B cell (primary cell): ENCODE data around the gene GPC5. TPM values are rescaled to one million over a fixed set of nuclear protein-coding genes. Genes with fewer than 3 reads are reported as not detected.

Experiments used
- ATAC-seq: fragments of 200-7000 bp; cut with Tn5 transposase; one replicate; pipeline ENCODE4 v1.10.0; 2021; ENCODE audit warnings: low read depth, mild to moderate bottlenecking, moderate number of reproducible peaks, moderate library complexity
- CTCF ChIA-PET: fragments of 350-600 bp; sonication (Branson Sonifier 250); formaldehyde crosslinking; loops from one replicate; lab custom pipeline; 2021; ENCODE audit warnings: antibody characterized with exemption, inconsistent platforms; lab: Charles Lee
- POLR2A ChIA-PET: fragments of 350-600 bp; sonication (Branson Sonifier 250); formaldehyde crosslinking; loops from one replicate; lab custom pipeline; 2021; ENCODE audit warnings: antibody characterized with exemption; lab: Charles Lee
- DNase-seq: peaks from one replicate; pipeline ENCODE4 v3.0.0; 2013
- H2AFZ ChIP-seq: 2 replicates; pipeline ENCODE4 v1.6.1; 2012; ENCODE audit warnings: mild to moderate bottlenecking, low read depth, low read length; ENCODE audit not compliant: insufficient read depth, poor library complexity, severe bottlenecking
- H3K27ac ChIP-seq, 2 donors: 1 replicate in 1 of 2; 2 replicates in 1 of 2; pipeline ENCODE4 v1.5.1; 2012 to 2013; ENCODE audit warnings: low read length in 2 of 2, mild to moderate bottlenecking in 2 of 2, moderate library complexity in 1 of 2
- H3K27me3 ChIP-seq, 4 experiments: fragments of 200-600 bp in 1 of 4; sonication (generic) in 1 of 4; replicated peaks in 1 of 4; 1 replicate in 2 of 4; 2 replicates in 2 of 4; pipeline versions ENCODE4 v1.6.1 to v1.7.0; 2013 to 2016; ENCODE audit warnings: low read length in 3 of 4, mild to moderate bottlenecking in 2 of 4, mixed read lengths in 1 of 4, moderate library complexity in 1 of 4; ENCODE audit not compliant: insufficient read depth in 4 of 4, control insufficient read depth in 3 of 4; ENCODE audit errors: control extremely low read depth in 1 of 4
- H3K36me3 ChIP-seq, 2 experiments: replicated peaks in 1 of 2; 1 replicate in 1 of 2; 2 replicates in 1 of 2; pipeline versions ENCODE4 v1.6.1 to v1.7.1; 2013; ENCODE audit warnings: low read length in 1 of 2; ENCODE audit not compliant: insufficient read depth in 2 of 2, control insufficient read depth in 1 of 2; ENCODE audit errors: control extremely low read depth in 1 of 2, extremely low read depth in 1 of 2
- H3K4me1 ChIP-seq, 2 donors: fragments of 200-600 bp in 1 of 2; sonication (generic) in 1 of 2; 1 replicate in 1 of 2; 2 replicates in 1 of 2; pipeline versions ENCODE4 v1.5.1 to v1.6.1; 2013 to 2017; ENCODE audit warnings: low read length in 2 of 2; ENCODE audit not compliant: control insufficient read depth in 2 of 2, insufficient read depth in 2 of 2
- H3K4me2 ChIP-seq: replicated peaks from 2 replicates; pipeline ENCODE3; 2012; ENCODE audit warnings: mild to moderate bottlenecking, low read depth, low read length; ENCODE audit not compliant: poor library complexity, severe bottlenecking
- H3K4me3 ChIP-seq, 5 experiments: fragments of 200-600 bp in 1 of 5; sonication (generic) in 1 of 5; 1 replicate in 3 of 5; 2 replicates in 2 of 5; pipeline versions ENCODE4 v1.5.1 to v1.7.0; 2011 to 2016; ENCODE audit warnings: low read length in 4 of 5, mild to moderate bottlenecking in 4 of 5, low read depth in 2 of 5, control low read depth in 1 of 5, moderate library complexity in 1 of 5; ENCODE audit not compliant: insufficient read depth in 1 of 5; ENCODE audit errors: control extremely low read depth in 1 of 5, extremely low read depth in 1 of 5
- H3K79me2 ChIP-seq: fragments of 200-600 bp; sonication (generic); one replicate; pipeline ENCODE4 v1.6.0; 2016; ENCODE audit warnings: low read length; ENCODE audit not compliant: control insufficient read depth, insufficient read depth
- H3K9ac ChIP-seq: fragments of 200-600 bp; sonication (generic); 2 replicates; pipeline ENCODE4 v1.6.1; 2017; ENCODE audit warnings: mild to moderate bottlenecking, low read length, moderate library complexity
- H3K9me3 ChIP-seq, 3 donors: one replicate each; pipeline versions ENCODE4 v1.6.1 to v1.7.1; 2013; ENCODE audit warnings: low read length in 2 of 3; ENCODE audit not compliant: control insufficient read depth in 2 of 3, insufficient read depth in 1 of 3; ENCODE audit errors: control extremely low read depth in 1 of 3
- H4K20me1 ChIP-seq: 2 replicates; pipeline ENCODE4 v1.6.0; 2012; ENCODE audit warnings: mild to moderate bottlenecking, low read length; ENCODE audit not compliant: insufficient read depth, control insufficient read depth, poor library complexity, severe bottlenecking
- H3K27ac Mint-ChIP-seq: one replicate; pipeline ENCODE4 v1.8.0; 2021; ENCODE audit warnings: mixed read lengths
- H3K27me3 Mint-ChIP-seq: one replicate; pipeline ENCODE4 v1.8.0; 2021; ENCODE audit warnings: mixed read lengths
- H3K4me1 Mint-ChIP-seq: one replicate; pipeline ENCODE4 v1.8.0; 2021; ENCODE audit warnings: mixed read lengths
- H3K4me3 Mint-ChIP-seq: one replicate; pipeline ENCODE4 v1.8.0; 2021; ENCODE audit warnings: mixed read lengths
- H3K9me3 Mint-ChIP-seq: one replicate; pipeline ENCODE4 v1.8.0; 2022; ENCODE audit warnings: mixed read lengths; ENCODE audit not compliant: insufficient read depth
- EZH2 ChIP-seq: IDR thresholded peaks from 2 replicates; pipeline ENCODE4 v1.6.1; 2012; ENCODE audit warnings: borderline replicate concordance, low read depth, mild to moderate bottlenecking, moderate library complexity, low read length; ENCODE audit not compliant: insufficient read depth, poor library complexity, severe bottlenecking
- WGBS: methylation state at CpG from one replicate; pipeline ENCODE4 v1.1.5; 2013; ENCODE audit warnings: missing lambda C conversion rate; ENCODE audit not compliant: insufficient coverage; 5-methylcytosine and 5-hydroxymethylcytosine counted together
- intact Hi-C: fragments of 100-400 bp; cut with micrococcal nuclease; formaldehyde crosslinking; loops from one replicate; pipeline ENCODE4 v1.10.0; 2022
- polyA plus RNA-seq: library from polyadenylated mRNA; depleted of rRNA; stranded (reverse); fragments of >200 nt; gene quantifications from 2 replicates; pipeline ENCODE4 v1.2.3, GENCODE V29; 2012
- total RNA-seq, 2 donors: library from RNA; stranded (reverse); fragments of 120-200 nt in 1 of 2; gene quantifications; 1 replicate in 1 of 2; 2 replicates in 1 of 2; pipeline versions ENCODE4 v1.2.3 to v1.2.4, GENCODE V29; 2013 to 2022
- TF ChIP-seq, protein P1 (sequence below): fragments of 200-600 bp; IDR thresholded peaks from one replicate; pipeline ENCODE4 v1.8.0; 2022; ENCODE audit warnings: antibody characterized with exemption, mild to moderate bottlenecking

GPC5 gene
- total and polyA plus RNA-seq, 2 donors (not counting 1 experiment from before 2014, with no cell fraction given), result 0.15 to 0.30 TPM

DNA sequence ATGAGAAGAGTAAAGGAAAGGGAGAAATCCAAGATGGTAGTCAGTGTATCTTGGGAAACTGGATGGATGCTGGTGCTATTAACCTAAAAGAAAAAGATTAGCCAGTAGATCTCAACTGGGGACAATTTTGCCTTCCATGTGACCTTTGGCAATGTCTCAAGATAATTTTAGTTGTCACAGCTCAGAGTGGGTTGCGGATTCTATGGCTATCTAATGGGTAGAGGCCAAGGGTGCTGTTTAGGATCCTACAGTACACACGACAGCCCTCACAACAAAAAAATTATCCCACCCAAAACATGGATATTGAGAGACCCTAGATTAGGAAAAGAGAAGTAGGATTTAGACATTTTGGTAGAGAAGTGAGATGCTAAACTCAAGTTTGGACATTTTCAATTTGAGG is 258.9 kb downstream of the GPC5 start:
- no peak overlapping the region for H3K27ac ChIP-seq
- no peaks in the 10 kb centered on the region for H3K27me3 ChIP-seq
- POLR2A ChIA-PET, result no interaction called here
- no peaks in the 10 kb centered on the region for H3K4me1 ChIP-seq
- no peak overlapping the region for H3K9ac ChIP-seq
- intact Hi-C loops, result no loop called here
- no peak overlapping the region for H2AFZ ChIP-seq
- H3K4me3 ChIP-seq, result no peak overlapping the region
- TF ChIP-seq, protein P1, sequence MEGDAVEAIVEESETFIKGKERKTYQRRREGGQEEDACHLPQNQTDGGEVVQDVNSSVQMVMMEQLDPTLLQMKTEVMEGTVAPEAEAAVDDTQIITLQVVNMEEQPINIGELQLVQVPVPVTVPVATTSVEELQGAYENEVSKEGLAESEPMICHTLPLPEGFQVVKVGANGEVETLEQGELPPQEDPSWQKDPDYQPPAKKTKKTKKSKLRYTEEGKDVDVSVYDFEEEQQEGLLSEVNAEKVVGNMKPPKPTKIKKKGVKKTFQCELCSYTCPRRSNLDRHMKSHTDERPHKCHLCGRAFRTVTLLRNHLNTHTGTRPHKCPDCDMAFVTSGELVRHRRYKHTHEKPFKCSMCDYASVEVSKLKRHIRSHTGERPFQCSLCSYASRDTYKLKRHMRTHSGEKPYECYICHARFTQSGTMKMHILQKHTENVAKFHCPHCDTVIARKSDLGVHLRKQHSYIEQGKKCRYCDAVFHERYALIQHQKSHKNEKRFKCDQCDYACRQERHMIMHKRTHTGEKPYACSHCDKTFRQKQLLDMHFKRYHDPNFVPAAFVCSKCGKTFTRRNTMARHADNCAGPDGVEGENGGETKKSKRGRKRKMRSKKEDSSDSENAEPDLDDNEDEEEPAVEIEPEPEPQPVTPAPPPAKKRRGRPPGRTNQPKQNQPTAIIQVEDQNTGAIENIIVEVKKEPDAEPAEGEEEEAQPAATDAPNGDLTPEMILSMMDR, result no peak
- no peak for TF ChIP-seq EZH2
- Mint-ChIP-seq H3K9me3 (peaks cover 2% of the 10 kb centered on the region), H3K27me3 (no peaks in the 10 kb centered on the region), H3K27ac (no peak overlapping the region), H3K4me3 (no peak overlapping the region), H3K4me1 (no peaks in the 10 kb centered on the region)
- DNase-seq (no peak), ATAC-seq (no peak)
- H4K20me1 ChIP-seq, result no peaks in the 10 kb centered on the region
- H3K36me3 ChIP-seq, result no peaks in the 10 kb centered on the region
- no CpG with 5 or more reads among the region's 2 CpGs for WGBS
- CTCF ChIA-PET, result no interaction called here
- no peaks in the 10 kb centered on the region for H3K9me3 ChIP-seq
- H3K4me2 ChIP-seq, result no peak overlapping the region
- H3K79me2 ChIP-seq, result no peaks in the 10 kb centered on the region

DNA sequence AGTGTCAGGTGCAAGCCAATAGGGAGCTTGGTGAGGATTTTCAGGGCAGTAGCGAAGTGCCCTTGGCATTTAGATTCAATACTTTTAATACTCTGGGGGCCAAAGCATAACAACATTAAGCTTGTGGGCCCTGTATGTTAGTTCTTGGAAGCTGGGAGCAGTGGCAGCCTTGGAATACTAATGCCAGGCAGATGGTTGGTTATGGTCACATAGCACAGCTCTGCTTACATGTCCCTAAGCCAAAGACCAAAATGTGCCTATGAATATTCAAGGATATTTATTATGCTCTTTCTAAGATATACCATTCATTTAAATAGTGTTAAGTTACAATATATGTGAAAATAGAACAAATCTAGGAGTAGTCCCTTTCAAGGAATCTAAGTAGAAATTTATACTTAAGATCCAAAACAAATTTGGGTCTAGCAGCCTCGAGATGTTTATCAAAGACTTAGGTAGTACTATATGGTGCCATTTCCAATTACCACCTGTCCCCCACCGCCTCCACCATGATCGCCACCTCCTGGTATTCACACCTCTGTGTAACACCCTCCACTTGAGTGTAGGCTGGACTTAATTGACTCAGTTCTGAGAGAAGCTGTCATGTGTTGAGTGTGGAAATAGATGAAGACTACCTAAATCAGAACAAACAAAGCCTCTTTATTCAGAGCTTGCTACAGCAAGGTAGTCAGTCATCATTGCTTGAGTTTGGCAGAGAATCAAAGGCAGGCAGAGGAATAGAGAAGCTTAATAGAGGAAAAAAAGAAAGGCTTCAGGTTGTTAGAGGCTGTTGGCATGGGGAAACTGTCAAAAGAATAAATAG is 261.0 kb downstream of the GPC5 start:
- ATAC-seq, result no peak
- Histone ChIP-seq H3K79me2 (no peaks in the 10 kb centered on the region), H4K20me1 (no peaks in the 10 kb centered on the region), H3K27ac (no peak overlapping the region), H2AFZ (no peak overlapping the region), H3K4me2 (no peak overlapping the region), H3K9ac (no peak overlapping the region), H3K4me3 (no peak overlapping the region), H3K36me3 (no peaks in the 10 kb centered on the region), H3K27me3 (no peaks in the 10 kb centered on the region), H3K9me3 (no peaks in the 10 kb centered on the region), H3K4me1 (no peaks in the 10 kb centered on the region)
- Mint-ChIP-seq H3K27ac (no peak overlapping the region), H3K27me3 (no peaks in the 10 kb centered on the region), H3K4me1 (no peaks in the 10 kb centered on the region), H3K4me3 (no peak overlapping the region), H3K9me3 (peaks cover 2% of the 10 kb centered on the region)
- no CpG with 5 or more reads among the region's 4 CpGs for WGBS
- POLR2A ChIA-PET, result no interaction called here
- CTCF ChIA-PET, result no interaction called here
- intact Hi-C loops, result no loop called here
- TF ChIP-seq EZH2, result no peak
- TF ChIP-seq, protein P1, result no peak
- DNase-seq, result no peak
